Fibroblast of skin of left quadriceps (primary cell): Measurements from ENCODE around the gene NUP54.
A peak's percentile ranks its signal among the peaks of the same experiment; 100 is the strongest.

ENCODE experiments used
- DNase-seq, 2 experiments: peaks; one replicate each; pipeline ENCODE4 v3.0.0-alpha.2; 2013; ENCODE audit warnings: low read depth in 2 of 2

NUP54 gene

DNA sequence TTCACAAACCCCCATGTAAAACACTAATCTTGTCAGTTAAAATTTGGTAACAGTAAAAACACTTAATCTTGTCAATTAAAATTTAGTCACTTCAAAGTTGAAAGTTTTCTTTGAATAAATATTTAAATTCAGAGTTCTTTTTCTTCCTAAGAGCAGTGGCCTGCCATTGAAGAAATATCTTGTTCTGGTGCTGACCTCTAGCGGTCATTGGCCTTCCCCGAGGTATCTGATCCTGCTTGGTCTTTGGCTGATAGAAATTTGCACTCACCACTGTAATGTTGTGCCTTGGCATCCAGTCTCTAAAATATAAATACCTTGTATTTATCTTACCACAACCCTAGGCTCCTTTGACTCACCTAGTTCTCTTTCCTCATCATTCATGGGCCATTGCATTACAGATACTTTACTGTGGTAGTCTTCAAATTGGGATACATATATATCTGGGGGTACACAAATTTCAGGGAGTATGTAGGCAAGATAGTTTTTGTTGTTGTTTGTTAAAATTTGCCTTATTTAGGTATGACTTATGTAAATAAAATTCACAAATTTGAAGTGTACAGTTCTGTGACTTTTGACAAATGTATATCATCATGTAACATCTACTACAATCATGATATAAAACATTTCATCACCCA, 80.4 kb downstream of the NUP54 start:
- peak; percentile 44 to 46 for DNase-seq

GRCh38 chr4:76066546-76066945, 81.7 kb downstream of the NUP54 start:
- DNase-seq: no peak
